ENCODE results near the gene ADGRB3.

ADGRB3 gene

DNA sequence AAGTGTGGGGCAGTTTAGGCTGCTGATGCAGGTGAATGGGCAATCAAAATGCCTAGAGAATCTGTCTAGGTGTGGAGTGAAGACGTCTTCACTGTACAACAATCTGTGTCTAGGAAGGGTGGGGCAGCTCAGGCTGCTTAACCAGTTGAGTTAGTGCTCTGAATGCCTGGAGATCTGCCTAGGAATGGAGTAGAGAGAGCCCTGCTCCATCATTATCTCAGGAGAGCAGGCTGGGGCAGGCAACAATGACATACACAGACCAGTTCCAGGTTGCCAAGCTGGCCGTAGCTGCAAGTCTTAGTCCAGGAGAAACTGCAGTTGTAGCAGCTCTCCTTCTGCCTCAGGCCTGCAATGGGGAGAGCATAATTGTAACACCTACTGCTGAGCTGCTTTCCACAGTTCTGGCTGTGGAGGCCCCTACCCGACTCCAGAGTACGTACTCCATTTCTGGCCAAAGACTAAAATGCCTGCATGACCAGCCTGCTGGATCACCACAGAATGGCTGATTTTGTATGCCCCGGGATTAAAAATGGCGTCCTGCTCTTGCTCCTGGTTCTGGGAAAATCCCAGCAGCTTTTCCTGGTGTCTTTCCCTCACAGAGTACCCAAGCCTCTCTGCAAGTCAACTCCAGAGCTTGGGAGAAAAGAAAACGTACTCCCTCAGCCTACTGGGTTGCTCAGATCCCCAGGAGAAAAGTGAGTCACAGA, 545.4 kb downstream of the ADGRB3 start:
- TF ChIP-seq EZH2 (IDR thresholded peaks at IDR 0.05; ENCODE audit: borderline replicate concordance, low read length), result no peak
- no peak for TF ChIP-seq CTCF (IDR thresholded peaks at IDR 0.05; ENCODE audit: low read length)
- Histone ChIP-seq H3K4me1 (ENCODE audit: insufficient read depth, low read length, severe bottlenecking) (no peaks in the 10 kb centered on the region), H3K4me3 (ENCODE audit: low read depth, low read length, poor library complexity, severe bottlenecking) (no peak overlapping the region), H3K9me2 (ENCODE audit: low read depth, low read length) (no peaks in the 10 kb centered on the region), H3K9me3 (ENCODE audit: low read length) (no peaks in the 10 kb centered on the region), H3F3A (ENCODE audit: insufficient read depth, low read length) (no peaks in the 10 kb centered on the region), H2AFZ (ENCODE audit: low read length) (no peak overlapping the region), H3K79me2 (ENCODE audit: insufficient read depth, low read length) (no peaks in the 10 kb centered on the region), H4K20me1 (ENCODE audit: insufficient read depth, low read length) (no peaks in the 10 kb centered on the region), H3K27ac (ENCODE audit: low read depth, low read length, poor library complexity, severe bottlenecking) (no peak overlapping the region), H3K27me3 (ENCODE audit: insufficient read depth, low read length) (no peaks in the 10 kb centered on the region), H3K9ac (ENCODE audit: low read length) (no peak overlapping the region), H3K4me2 (ENCODE audit: low read length) (no peak overlapping the region), H3K36me3 (ENCODE audit: insufficient read depth, low read length) (no peaks in the 10 kb centered on the region)

DNA sequence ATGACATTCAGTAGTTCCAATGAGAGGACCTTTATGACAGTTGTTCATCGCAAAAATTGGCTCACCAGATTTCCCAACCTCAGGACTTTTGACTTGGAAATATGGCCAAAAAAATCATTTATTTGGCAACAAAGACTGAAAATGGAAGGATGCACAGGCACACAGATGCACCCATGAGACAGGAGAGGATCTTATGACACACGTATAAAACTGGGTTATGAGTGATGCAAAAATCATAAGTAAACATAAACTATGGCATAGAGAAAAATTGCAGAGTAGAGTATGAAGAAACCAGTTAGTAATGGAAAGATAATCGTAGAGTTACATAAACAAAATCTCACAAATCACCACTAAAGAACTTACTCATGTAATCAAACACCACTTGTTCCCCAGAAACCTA, 546.9 kb downstream of the ADGRB3 start:
- Histone ChIP-seq H3F3A (ENCODE audit: insufficient read depth, low read length) (no peaks in the 10 kb centered on the region), H3K4me2 (ENCODE audit: low read length) (no peak overlapping the region), H3K4me3 (ENCODE audit: low read depth, low read length, poor library complexity, severe bottlenecking) (no peak overlapping the region), H2AFZ (ENCODE audit: low read length) (no peak overlapping the region), H3K4me1 (ENCODE audit: insufficient read depth, low read length, severe bottlenecking) (no peaks in the 10 kb centered on the region), H3K9ac (ENCODE audit: low read length) (no peak overlapping the region), H3K79me2 (ENCODE audit: insufficient read depth, low read length) (no peaks in the 10 kb centered on the region), H3K9me2 (ENCODE audit: low read depth, low read length) (no peaks in the 10 kb centered on the region), H4K20me1 (ENCODE audit: insufficient read depth, low read length) (no peaks in the 10 kb centered on the region), H3K36me3 (ENCODE audit: insufficient read depth, low read length) (no peaks in the 10 kb centered on the region), H3K27ac (ENCODE audit: low read depth, low read length, poor library complexity, severe bottlenecking) (no peak overlapping the region), H3K9me3 (ENCODE audit: low read length) (no peaks in the 10 kb centered on the region), H3K27me3 (ENCODE audit: insufficient read depth, low read length) (no peaks in the 10 kb centered on the region)
- TF ChIP-seq CTCF (IDR thresholded peaks at IDR 0.05; ENCODE audit: low read length), result no peak
- no peak for TF ChIP-seq EZH2 (IDR thresholded peaks at IDR 0.05; ENCODE audit: borderline replicate concordance, low read length)

- no peaks in the 10 kb centered on the region for H3F3A ChIP-seq (ENCODE audit: insufficient read depth, low read length)
- no peaks in the 10 kb centered on the region for H3K79me2 ChIP-seq (ENCODE audit: insufficient read depth, low read length)
- H3K4me2 ChIP-seq (ENCODE audit: low read length), result no peak overlapping the region
- TF ChIP-seq EZH2 (IDR thresholded peaks at IDR 0.05; ENCODE audit: borderline replicate concordance, low read length) (no peak), CTCF (IDR thresholded peaks at IDR 0.05; ENCODE audit: low read length) (no peak)
- H2AFZ ChIP-seq (ENCODE audit: low read length), result no peak overlapping the region
- no peaks in the 10 kb centered on the region for H3K9me2 ChIP-seq (ENCODE audit: low read depth, low read length)
- no peaks in the 10 kb centered on the region for H3K27me3 ChIP-seq (ENCODE audit: insufficient read depth, low read length)
- H3K27ac ChIP-seq (ENCODE audit: low read depth, low read length, poor library complexity, severe bottlenecking), result no peak overlapping the region
- no peak overlapping the region for H3K4me3 ChIP-seq (ENCODE audit: low read depth, low read length, poor library complexity, severe bottlenecking)
- no peaks in the 10 kb centered on the region for H3K4me1 ChIP-seq (ENCODE audit: insufficient read depth, low read length, severe bottlenecking)
- H3K36me3 ChIP-seq (ENCODE audit: insufficient read depth, low read length), result no peaks in the 10 kb centered on the region
- H4K20me1 ChIP-seq (ENCODE audit: insufficient read depth, low read length), result no peaks in the 10 kb centered on the region
- H3K9me3 ChIP-seq (ENCODE audit: low read length), result no peaks in the 10 kb centered on the region
- H3K9ac ChIP-seq (ENCODE audit: low read length), result no peak overlapping the region
These were observed 550.2 kb downstream of the ADGRB3 start for GRCh38 chr6:69185276-69185675.
